ENCODE results near the gene TFCP2. TPM values are rescaled to one million over a fixed set of nuclear protein-coding genes. Genes with fewer than 3 reads are reported as not detected.

TFCP2 gene
- total and polyA plus RNA-seq, 2 donors from 2014 or later, result 15.2 to 31.2 TPM

DNA sequence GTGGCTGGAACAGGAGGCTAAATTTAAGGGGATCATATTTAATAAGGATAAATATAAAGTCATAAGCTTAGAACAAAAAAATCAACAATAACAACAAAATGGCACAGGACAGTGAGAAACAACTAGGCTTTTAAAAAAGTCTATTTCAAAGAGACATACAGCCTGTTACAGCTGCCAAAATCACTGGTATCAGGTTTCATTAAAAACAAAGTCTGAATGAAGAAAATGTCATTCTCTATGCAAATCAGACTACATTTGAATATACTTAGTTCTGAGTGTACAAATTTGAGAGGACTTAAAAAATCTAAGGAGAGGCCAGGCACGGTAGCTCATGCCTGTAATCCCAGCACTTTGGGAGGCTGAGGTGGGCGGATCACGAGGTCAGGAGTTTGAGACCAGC is 44.0 kb downstream of the TFCP2 start:
- Histone ChIP-seq H3K27ac (ENCODE audit: low read depth in 2 of 2, low read length in 2 of 2) (no peak overlapping the region), H3K4me3 (ENCODE audit: low read length in 3 of 3) (no peak overlapping the region), H3K4me1 (ENCODE audit: control insufficient read depth in 2 of 3, insufficient read depth in 2 of 3, low read depth in 1 of 3, low read length in 3 of 3) (no peaks in the 10 kb centered on the region), H3K9me3 (ENCODE audit: control insufficient read depth in 2 of 3, insufficient read depth in 1 of 3, low read length in 3 of 3) (no peaks in the 10 kb centered on the region), H3K36me3 (ENCODE audit: control insufficient read depth in 2 of 3, insufficient read depth in 3 of 3, low read length in 3 of 3) (peaks cover 0 to 2% (median 0%) of the 10 kb centered on the region in 3 donors), H3K27me3 (ENCODE audit: control insufficient read depth, insufficient read depth, low read length) (no peaks in the 10 kb centered on the region), H3K9ac (ENCODE audit: low read length in 3 of 3) (no peak overlapping the region)
- intact Hi-C loops (cut with DNase I), result no loop called here
- FAIRE-seq, result no peak
- peak in 2 of 5 donors; percentile 37 for DNase-seq
- TF ChIP-seq CTCF (IDR thresholded peaks at IDR 0.05; ENCODE audit: borderline replicate concordance, extremely low read depth, insufficient read depth), result no peak

- FAIRE-seq, result no peak
- Histone ChIP-seq H3K27ac (ENCODE audit: low read depth in 2 of 2, low read length in 2 of 2) (no peak overlapping the region), H3K9me3 (ENCODE audit: control insufficient read depth in 2 of 3, insufficient read depth in 1 of 3, low read length in 3 of 3) (no peaks in the 10 kb centered on the region), H3K36me3 (ENCODE audit: control insufficient read depth in 2 of 3, insufficient read depth in 3 of 3, low read length in 3 of 3) (peaks cover 0 to 2% (median 0%) of the 10 kb centered on the region in 3 donors), H3K4me3 (ENCODE audit: low read length in 3 of 3) (no peak overlapping the region), H3K4me1 (ENCODE audit: control insufficient read depth in 2 of 3, insufficient read depth in 2 of 3, low read depth in 1 of 3, low read length in 3 of 3) (peaks cover 0 to 9% (median 0%) of the 10 kb centered on the region in 3 donors), H3K9ac (ENCODE audit: low read length in 3 of 3) (no peak overlapping the region), H3K27me3 (ENCODE audit: control insufficient read depth, insufficient read depth, low read length) (no peaks in the 10 kb centered on the region)
- no peak for TF ChIP-seq CTCF (IDR thresholded peaks at IDR 0.05; ENCODE audit: borderline replicate concordance, extremely low read depth, insufficient read depth)
- no peak for DNase-seq
- intact Hi-C loops (cut with DNase I), result no loop called here
Observed at GRCh38 chr12:51127050-51127729, 45.7 kb downstream of the TFCP2 start.

- FAIRE-seq (no peak), DNase-seq (no peak)
- Histone ChIP-seq H3K4me1 (ENCODE audit: control insufficient read depth in 2 of 3, insufficient read depth in 2 of 3, low read depth in 1 of 3, low read length in 3 of 3) (peaks cover 0 to 9% (median 0%) of the 10 kb centered on the region in 3 donors), H3K36me3 (ENCODE audit: control insufficient read depth in 2 of 3, insufficient read depth in 3 of 3, low read length in 3 of 3) (peaks cover 0 to 2% (median 0%) of the 10 kb centered on the region in 3 donors), H3K9me3 (ENCODE audit: control insufficient read depth in 2 of 3, insufficient read depth in 1 of 3, low read length in 3 of 3) (no peaks in the 10 kb centered on the region), H3K9ac (ENCODE audit: low read length in 3 of 3) (no peak overlapping the region), H3K27ac (ENCODE audit: low read depth in 2 of 2, low read length in 2 of 2) (no peak overlapping the region), H3K4me3 (ENCODE audit: low read length in 3 of 3) (no peak overlapping the region), H3K27me3 (ENCODE audit: control insufficient read depth, insufficient read depth, low read length) (no peaks in the 10 kb centered on the region)
- TF ChIP-seq CTCF (IDR thresholded peaks at IDR 0.05; ENCODE audit: borderline replicate concordance, extremely low read depth, insufficient read depth), result no peak
- intact Hi-C loops (cut with DNase I), result no loop called here
Observed at GRCh38 chr12:51126297-51126696, 46.6 kb downstream of the TFCP2 start.
